Measurements from ENCODE around the gene OR2Z1.
"Not testable (repeated sequence)": the region's sequence is repeated elsewhere in the genome, so short reads cannot be mapped to it uniquely, and the experiment has no call there.

OR2Z1 gene

DNA sequence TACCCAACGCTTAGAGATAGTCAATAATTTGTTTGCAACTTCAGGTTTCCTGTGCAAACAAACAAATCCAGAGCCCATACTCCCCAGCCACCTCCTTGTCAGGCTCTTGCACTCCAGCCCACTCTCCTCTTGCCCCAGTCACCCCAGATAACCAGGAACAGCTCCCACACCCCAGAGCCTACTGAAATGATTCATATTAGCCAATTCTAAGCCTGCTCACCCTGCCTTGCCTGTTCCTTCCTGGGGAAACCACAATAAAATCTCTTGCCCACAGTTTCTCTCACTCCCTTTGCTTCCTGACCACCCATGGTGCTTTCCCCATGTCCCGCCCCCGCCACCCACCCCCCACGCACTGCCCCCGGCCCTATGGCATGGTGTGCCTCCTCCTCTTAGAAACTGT lies 19.1 kb upstream of the OR2Z1 start:
- no peak for DNase-seq (ENCODE audit: low read depth, low spot score)

GRCh38 chr19:8703223-8703622 lies 18.2 kb upstream of the OR2Z1 start:
- DNase-seq (ENCODE audit: low read depth, low spot score), result no peak

DNA sequence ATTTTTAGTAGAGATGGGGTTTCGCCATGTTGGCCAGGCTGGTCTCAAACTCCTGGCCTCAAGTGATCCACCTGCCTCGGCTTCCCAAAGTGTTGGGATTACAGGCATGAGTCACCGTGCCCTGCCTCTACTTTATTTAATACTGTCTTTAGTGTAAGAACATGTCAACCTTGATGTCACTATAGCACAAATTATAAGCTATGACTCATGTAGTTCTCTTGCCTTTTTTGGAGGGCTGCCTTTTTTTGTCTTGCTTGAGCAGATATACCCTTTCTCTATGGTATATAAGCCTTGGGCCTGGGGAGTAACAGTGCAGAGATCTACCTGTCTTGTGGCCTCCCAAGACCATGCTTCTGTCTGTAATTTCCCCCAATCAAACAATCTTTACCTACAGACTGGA lies 16.1 kb upstream of the OR2Z1 start:
- DNase-seq (ENCODE audit: low read depth, low spot score), result not testable (repeated sequence)

- DNase-seq (ENCODE audit: low read depth, low spot score), result no peak
These were observed 15.7 kb upstream of the OR2Z1 start for GRCh38 chr19:8705742-8706141.

DNA sequence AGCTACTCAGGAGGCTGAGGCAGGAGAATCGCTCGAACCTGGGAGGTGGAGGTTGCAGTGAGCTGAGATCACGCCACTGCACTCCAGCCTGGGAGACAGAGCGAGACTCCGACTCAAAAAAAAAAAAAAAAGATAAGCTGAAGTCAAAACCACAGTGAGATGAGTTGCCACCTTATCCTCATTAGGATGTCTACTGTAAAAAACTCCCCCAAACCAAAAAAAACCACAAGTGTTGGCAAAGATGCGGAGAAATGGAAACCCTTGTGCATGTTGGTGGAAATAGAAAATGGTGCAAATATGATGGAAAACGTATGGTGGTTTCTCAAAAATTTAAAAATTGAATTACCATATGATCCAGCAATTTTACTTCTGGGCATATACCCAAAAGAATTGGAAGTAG lies 11.1 kb upstream of the OR2Z1 start:
- not testable (repeated sequence) for DNase-seq (ENCODE audit: low read depth, low spot score)

GRCh38 chr19:8722032-8722431 lies 598 bp downstream of the OR2Z1 start:
- no peak for DNase-seq (ENCODE audit: low read depth, low spot score)

DNA sequence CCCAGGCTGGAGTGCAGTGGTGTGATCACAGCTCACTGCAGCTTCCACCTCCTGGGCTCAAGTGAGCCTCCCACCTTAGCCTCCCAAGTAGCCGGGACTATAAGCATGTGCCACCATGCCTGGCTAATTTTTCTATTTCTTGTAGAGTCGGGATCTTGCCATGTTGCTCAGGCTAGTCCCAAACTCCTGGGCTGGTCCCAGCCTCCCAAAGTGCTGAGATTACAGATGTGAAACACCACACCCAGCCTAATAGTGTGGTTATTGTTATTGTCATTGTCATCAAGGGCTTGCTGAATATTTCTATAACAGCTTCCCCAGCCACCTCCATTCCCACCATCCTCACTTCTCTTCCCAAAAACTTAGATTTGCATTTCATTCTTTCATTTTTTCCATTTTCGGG lies 2.8 kb downstream of the OR2Z1 start:
- no peak for DNase-seq (ENCODE audit: low read depth, low spot score)

DNA sequence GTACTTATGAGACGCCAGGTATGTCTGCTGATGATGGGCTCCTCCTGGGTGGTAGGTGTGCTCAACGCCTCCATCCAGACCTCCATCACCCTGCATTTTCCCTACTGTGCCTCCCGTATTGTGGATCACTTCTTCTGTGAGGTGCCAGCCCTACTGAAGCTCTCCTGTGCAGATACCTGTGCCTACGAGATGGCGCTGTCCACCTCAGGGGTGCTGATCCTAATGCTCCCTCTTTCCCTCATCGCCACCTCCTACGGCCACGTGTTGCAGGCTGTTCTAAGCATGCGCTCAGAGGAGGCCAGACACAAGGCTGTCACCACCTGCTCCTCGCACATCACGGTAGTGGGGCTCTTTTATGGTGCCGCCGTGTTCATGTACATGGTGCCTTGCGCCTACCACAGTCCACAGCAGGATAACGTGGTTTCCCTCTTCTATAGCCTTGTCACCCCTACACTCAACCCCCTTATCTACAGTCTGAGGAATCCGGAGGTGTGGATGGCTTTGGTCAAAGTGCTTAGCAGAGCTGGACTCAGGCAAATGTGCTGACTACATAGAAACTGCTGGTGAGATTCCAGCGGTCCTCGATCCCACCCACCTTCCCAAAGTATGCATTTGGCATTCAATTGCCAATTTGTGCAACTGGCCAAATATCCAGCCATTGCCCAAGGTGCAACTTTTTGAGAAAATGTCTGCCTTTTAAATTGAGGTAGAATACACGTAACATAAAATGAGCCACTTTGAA lies 10.2 kb downstream of the OR2Z1 start:
- no peak for DNase-seq (ENCODE audit: low read depth, low spot score)

DNA sequence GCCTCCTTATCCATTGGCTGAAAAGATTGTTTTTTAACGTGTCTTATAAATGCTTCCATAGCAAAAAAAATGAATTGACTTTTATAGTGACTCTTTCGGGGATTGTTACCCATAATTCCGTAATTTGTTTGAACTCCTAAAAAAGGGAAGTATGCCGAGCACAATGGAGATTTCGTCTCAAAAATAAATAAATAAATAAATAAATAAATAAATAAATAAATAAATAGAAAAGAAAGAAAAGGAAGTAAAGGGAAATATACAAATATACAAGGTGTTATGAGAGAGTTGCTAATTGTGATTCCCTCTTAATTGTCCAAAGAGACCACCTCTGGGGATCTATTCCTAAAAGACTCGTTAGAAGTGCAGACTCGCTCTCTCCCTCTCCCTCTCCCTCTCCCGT lies 16.9 kb downstream of the OR2Z1 start:
- DNase-seq (ENCODE audit: low read depth, low spot score), result no peak

- not testable (repeated sequence) for DNase-seq (ENCODE audit: low read depth, low spot score)
These were observed 18.0 kb downstream of the OR2Z1 start for GRCh38 chr19:8739291-8740065.

- not testable (repeated sequence) for DNase-seq (ENCODE audit: low read depth, low spot score)
These were observed 45.8 kb downstream of the OR2Z1 start for GRCh38 chr19:8767257-8767656.

- DNase-seq (ENCODE audit: low read depth, low spot score), result not testable (repeated sequence)
These were observed 47.8 kb downstream of the OR2Z1 start for GRCh38 chr19:8769265-8769664.

DNA sequence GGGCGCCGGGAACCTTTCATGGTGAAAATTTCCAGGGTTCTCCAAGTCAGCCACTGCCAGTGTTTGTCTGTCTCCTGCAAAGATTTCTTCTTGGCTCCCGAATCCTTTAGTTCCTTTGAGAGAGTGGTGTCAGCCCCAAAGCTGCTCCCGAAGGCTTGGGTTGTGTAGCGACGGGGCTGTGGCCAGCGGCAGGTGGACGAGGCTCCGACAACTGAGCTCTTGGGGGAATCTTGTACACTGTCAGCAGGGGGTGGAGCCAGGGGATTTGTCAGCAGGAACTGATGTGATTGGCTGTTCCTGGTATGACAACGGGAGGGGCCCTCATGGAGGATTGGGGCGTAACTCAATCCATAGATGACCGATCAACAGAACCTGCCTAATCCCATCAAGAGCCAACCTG lies 52.2 kb downstream of the OR2Z1 start:
- DNase-seq (ENCODE audit: low read depth, low spot score), result not testable (repeated sequence)
